Prostate gland (tissue), 2 donors: ENCODE results near the gene UTP3. TPM values are rescaled to one million over a fixed set of nuclear protein-coding genes. Genes with fewer than 3 reads are reported as not detected.

Experiments
- DNase-seq: peaks from one replicate; pipeline ENCODE4 v3.0.0-alpha.2; 2019; ENCODE audit warnings: low spot score
- H3K27ac ChIP-seq, 2 donors: fragments of 200-600 bp; sonication (generic); 2 replicates each; pipeline ENCODE4 v1.5.1; 2017 to 2019
- H3K27me3 ChIP-seq: fragments of 200-600 bp; sonication (generic); replicated peaks from 2 replicates; pipeline ENCODE4 v1.5.1; 2019; ENCODE audit not compliant: insufficient read depth
- H3K36me3 ChIP-seq, 2 donors: fragments of 200-600 bp; sonication (generic); 1 replicate in 1 of 2; 2 replicates in 1 of 2; pipeline versions ENCODE4 v1.5.1 to v1.8.1; 2017 to 2019
- H3K4me1 ChIP-seq: fragments of 200-600 bp; sonication (generic); replicated peaks from 2 replicates; pipeline ENCODE4 v1.5.1; 2019
- H3K4me3 ChIP-seq, 2 donors: fragments of 200-600 bp; sonication (generic); 2 replicates each; pipeline ENCODE4 v1.5.1; 2017 to 2019
- H3K9me3 ChIP-seq: fragments of 200-600 bp; sonication (generic); 2 replicates; pipeline ENCODE4 v1.5.1; 2017
- POLR2A ChIP-seq: fragments of 450-650 bp; IDR thresholded peaks from one replicate; pipeline ENCODE4 v1.6.1; 2016; ENCODE audit warnings: antibody characterized with exemption, mild to moderate bottlenecking
- POLR2AphosphoS5 ChIP-seq: sonication (generic); formaldehyde crosslinking; IDR thresholded peaks from one replicate; pipeline ENCODE4 v1.6.1; 2017; ENCODE audit warnings: antibody characterized with exemption
- WGBS: methylation state at CpG from one replicate; pipeline ENCODE4 v1.1.5; 2018; 5-methylcytosine and 5-hydroxymethylcytosine counted together
- intact Hi-C: fragments of 100-400 bp; cut with DNase I; formaldehyde crosslinking; loops from one replicate; pipeline ENCODE4 v1.14.2; 2022
- small RNA-seq, 2 donors: library from RNA; depleted of rRNA; stranded (forward); fragments of <200 nt; gene quantifications; one replicate each; pipeline ENCODE3, GENCODE V24; 2016
- total RNA-seq, 2 donors: library from RNA; depleted of rRNA; stranded (reverse); fragments of >200 nt; gene quantifications; one replicate each; pipeline ENCODE4 v1.1.0, GENCODE V29; 2016
- TF ChIP-seq, protein P1 (sequence below), 4 experiments: fragments of 200-600 bp in 2 of 4; fragments of 450-650 bp in 2 of 4; sonication (generic) in 2 of 4; IDR thresholded peaks; 1 replicate in 3 of 4; 2 replicates in 1 of 4; pipeline ENCODE4 v1.5.1; 2016 to 2019; ENCODE audit warnings: antibody characterized with exemption in 4 of 4, mild to moderate bottlenecking in 2 of 4, moderate library complexity in 2 of 4

UTP3 gene
- total RNA-seq, 2 donors from 2014 or later = 13.4 to 19.7 TPM

DNA sequence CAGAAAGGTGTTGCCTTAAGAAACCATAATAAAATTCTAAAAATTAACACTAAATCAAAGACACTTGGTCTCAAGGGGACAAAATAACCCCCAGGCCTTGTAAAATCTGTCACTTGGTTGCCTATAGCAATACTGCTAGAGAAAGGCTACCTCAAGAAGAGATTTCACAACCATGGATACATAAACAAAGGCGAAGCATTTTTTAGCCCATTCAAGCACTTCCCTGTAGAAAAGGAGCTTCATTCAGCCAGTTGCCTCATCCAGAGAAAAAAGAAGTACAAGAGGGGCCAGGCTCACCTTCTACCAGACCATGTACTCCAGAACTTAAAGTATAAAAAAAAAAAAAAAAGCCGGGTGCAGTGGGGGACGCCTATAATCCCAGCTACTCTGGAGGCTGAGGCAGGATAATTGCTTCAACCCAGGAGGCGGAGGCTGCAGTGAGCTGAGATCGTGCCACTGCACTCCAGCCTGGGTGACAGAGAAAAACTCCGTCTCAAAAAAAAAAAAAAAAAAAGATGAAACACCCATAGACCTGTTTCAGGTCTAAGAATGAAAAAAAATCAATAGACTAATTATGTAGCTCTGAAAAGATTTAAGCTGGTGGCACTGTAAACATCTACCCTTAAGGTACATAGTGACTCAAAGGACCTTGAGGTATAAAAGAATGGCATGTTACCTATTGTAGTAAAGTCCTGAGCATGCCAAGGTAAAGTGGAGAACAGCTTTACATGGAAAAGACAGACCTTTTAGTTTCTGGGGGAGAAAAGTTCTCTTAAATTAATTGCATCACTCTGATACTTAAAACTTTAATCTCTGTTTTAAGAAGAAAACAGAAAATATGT, 51.4 kb downstream of the UTP3 start:
- Histone ChIP-seq H3K4me1 (no peaks in the 10 kb centered on the region), H3K36me3 (no peaks in the 10 kb centered on the region), H3K4me3 (no peak overlapping the region), H3K9me3 (no peaks in the 10 kb centered on the region), H3K27ac (no peak overlapping the region), H3K27me3 (no peaks in the 10 kb centered on the region)
- DNase-seq = no peak
- no peak for TF ChIP-seq POLR2A
- TF ChIP-seq, protein P1, sequence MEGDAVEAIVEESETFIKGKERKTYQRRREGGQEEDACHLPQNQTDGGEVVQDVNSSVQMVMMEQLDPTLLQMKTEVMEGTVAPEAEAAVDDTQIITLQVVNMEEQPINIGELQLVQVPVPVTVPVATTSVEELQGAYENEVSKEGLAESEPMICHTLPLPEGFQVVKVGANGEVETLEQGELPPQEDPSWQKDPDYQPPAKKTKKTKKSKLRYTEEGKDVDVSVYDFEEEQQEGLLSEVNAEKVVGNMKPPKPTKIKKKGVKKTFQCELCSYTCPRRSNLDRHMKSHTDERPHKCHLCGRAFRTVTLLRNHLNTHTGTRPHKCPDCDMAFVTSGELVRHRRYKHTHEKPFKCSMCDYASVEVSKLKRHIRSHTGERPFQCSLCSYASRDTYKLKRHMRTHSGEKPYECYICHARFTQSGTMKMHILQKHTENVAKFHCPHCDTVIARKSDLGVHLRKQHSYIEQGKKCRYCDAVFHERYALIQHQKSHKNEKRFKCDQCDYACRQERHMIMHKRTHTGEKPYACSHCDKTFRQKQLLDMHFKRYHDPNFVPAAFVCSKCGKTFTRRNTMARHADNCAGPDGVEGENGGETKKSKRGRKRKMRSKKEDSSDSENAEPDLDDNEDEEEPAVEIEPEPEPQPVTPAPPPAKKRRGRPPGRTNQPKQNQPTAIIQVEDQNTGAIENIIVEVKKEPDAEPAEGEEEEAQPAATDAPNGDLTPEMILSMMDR (IDR thresholded peaks at IDR 0.05) = no peak
- TF ChIP-seq POLR2AphosphoS5 = no peak
- intact Hi-C loops = no loop called here
- 61% methylated on average over 6 of the region's 6 CpGs for WGBS

Small RNA genes within 50 kb of the gene (small RNA-seq; reads per million reads assigned to genes)
- gene RNU6-520P (0 reads per million in 2 donors), gene RNU6-784P (0 to 0.09 reads per million in 2 donors)

Other genes starting within 250 kb of the UTP3 start
- not detected for gene MUC7, start 216.3 kb upstream of the UTP3 start, total RNA-seq
- gene AMTN, start 170.0 kb upstream of the UTP3 start, total RNA-seq = 10 to 100 TPM in 1 of 2 donors, not detected in 1; 10.1 TPM
- not detected for gene AMBN, start 96.3 kb upstream of the UTP3 start, total RNA-seq
- gene ENAM, start 59.8 kb upstream of the UTP3 start, total RNA-seq = 1 to 10 TPM in 1 of 2 donors, under 1 TPM in 1; 0.09 to 2.1 TPM
- gene JCHAIN, start 22.0 kb upstream of the UTP3 start, total RNA-seq = 1 to 10 TPM in 1 of 2 donors, under 1 TPM in 1; 0.62 to 2.0 TPM
- gene RUFY3, start 33.4 kb downstream of the UTP3 start, total RNA-seq = 100 to 1,000 TPM in 1 of 2 donors, 10 to 100 TPM in 1; 51.7 to 118 TPM
- 10 to 100 TPM; 56.6 to 58.3 TPM for gene GRSF1, start 151.4 kb downstream of the UTP3 start, total RNA-seq
- 10 to 100 TPM; 13.6 to 19.7 TPM for gene MOB1B, start 213.8 kb downstream of the UTP3 start, total RNA-seq